ENCODE results near the gene GNAI3.

The GNAI3 gene

DNA sequence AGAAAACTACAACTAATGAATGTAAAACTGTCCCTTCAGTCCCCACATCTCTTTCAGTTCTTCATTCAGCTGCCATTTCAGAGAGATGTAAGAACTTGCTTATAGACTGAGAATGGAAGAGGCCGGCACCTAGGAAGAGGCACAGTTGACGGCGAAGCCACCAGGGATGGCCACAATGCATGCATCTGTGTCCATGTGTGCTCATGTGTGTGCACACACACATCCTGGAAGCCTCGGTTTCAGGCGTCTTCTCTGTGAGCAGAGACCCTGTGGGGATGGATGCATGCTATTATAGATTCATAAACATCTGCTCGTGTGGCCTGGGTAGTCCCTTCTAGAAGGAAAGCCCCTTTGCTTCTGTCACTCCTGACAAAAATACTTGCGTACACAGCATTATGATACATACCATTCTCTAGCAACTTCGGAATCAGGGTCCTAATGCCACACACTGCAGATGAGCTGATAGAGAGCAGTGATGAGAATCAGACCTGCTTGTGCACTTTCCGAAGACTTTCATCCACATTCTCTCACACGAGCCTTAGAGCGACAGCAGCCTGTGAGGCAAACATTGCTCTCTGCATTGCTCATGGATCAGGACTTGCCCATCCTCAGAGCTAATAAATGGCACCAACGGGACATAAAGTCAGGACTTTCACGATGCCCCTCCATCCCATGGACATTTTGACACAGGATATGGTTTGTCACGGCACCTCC, 21.2 kb upstream of the GNAI3 start:
- DNase-seq, result no peak

DNA sequence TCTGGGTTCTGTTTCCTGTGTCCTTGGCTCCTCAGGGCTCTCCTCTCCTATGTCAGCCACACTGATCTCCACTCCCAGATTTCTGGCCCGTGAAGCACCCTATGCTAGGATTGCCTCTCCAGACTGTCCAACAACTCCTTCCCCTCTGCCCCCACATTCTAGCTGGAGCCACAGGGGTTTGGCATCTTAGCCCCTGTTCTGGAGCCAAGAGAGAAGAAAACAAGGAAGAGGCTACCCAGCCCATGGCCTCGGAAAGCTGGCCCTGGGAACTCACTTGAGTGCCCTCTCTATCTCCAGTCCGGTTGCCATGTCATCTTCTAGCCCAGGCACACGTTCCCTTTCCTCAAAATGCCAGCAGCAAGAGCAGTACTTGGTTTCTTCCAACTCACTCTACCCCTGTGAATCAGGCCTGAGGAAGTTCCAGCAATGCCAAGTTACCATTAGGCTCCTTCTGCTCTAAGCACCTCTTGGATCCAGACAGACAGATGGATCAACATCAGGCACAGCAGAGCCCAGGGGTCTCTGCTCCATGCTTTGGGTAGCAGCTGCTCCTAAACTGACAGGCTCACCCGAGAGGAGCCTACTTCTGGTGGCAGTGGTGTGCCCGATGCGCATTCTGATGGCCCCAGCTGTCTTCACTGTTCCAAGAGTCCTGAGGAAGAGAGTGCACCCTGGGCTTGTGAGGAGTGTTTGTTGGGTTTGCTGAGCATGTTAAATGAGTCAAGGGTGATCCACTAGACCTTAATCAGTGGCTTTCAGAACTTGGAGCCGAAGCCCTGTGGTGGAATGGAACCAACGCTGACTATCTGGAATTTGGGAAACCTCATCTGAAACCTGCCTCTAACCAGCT, 20.3 kb upstream of the GNAI3 start:
- no peak for DNase-seq

DNA sequence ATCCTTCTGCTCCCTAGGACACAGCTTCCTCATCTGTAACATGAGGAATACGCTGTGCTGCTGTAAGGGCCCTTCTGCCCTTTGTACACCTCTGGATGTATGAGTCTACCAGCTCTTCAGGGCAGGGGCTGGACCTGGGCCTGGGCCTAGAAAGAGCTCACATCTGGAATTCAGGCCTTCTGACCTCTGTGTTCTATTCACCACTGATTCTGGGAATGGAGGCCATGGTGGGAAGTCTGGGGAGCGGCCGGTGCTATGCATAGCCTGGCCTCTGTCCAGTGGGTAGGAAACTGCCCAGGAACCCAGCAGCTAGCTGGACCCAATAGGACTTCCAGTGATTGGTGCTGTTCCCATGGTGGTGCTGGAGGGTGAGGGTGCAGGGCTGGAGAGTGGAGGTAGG, 19.7 kb upstream of the GNAI3 start:
- DNase-seq, result no peak

DNA sequence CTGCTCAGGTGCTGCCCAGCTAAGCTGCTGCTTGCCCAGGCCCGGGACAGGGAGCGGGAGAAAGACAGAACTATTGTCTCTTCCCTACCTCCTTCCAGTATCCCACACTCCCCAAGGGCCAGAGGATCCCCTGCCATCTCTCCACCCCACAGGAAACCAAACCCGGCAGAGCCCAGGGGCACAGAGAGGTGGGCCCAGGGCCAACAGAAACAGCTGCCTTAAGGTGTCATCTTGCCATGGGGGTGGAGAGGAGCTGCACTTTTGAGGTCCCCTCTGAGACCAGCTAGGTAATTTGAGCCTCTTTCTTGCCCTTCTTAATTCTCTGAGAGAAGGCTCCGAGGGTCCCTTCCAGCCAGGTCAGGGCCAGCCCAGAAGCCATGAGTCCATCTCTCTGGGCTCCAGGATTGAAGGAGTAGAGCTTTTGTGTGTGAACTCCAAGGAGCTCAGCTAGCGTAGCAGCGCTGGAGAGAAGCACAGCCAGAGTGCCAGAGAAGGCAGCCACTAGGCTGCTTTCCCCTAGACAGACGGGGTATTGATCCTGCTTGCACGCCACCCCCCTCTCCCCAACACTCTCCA, 18.4 kb upstream of the GNAI3 start:
- DNase-seq, result no peak

DNA sequence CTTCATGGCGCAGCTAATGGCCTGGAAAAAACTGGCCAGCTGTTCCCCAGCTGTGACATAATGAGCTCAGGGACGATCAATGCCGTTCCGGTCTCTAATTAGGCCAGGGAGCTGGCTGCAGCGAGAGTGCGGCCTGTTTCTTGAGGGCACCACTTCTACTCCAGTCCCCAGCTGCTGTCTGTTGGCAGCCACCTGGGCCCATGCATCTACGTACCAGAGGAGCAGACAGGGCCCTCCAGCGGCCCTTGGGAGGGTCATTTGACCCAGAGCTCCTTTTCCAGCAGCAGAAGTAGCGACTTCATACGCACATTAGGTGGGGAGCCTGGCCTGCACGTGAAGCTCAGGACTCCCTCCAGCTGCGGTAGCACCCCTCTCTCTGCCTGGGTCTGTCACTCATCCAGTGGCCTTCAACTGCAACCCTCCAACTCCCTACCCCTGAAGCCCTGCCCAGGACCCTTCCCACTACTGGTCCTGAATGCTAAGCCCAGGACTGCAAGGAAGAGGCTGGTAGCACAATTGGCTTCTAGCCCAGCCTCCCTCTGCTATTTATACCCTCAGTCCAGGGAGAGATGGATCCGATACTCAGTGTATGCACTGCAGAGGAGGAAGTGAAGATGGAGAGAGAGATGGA, 17.8 kb upstream of the GNAI3 start:
- DNase-seq, result no peak

DNA sequence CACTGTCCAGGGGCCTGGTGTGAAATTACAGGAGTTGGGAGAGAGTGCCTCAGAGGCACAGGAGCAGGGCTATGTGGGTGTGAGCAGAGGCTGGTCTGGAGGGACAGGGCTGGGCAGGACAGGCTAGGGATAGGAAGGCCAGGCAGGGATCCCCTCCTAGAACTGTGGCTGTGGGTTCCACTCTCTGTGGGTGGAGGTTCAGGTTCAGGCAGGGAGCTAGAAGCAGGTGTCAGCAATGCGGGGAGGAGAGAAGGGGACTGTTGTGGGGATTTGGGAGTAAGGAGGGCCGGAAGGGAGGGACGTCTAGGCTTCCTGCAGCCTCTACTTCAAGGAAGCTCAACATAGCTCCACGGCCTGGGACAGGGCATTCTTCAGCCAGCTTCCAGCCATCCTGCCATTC, 17.0 kb upstream of the GNAI3 start:
- DNase-seq, result no peak

DNA sequence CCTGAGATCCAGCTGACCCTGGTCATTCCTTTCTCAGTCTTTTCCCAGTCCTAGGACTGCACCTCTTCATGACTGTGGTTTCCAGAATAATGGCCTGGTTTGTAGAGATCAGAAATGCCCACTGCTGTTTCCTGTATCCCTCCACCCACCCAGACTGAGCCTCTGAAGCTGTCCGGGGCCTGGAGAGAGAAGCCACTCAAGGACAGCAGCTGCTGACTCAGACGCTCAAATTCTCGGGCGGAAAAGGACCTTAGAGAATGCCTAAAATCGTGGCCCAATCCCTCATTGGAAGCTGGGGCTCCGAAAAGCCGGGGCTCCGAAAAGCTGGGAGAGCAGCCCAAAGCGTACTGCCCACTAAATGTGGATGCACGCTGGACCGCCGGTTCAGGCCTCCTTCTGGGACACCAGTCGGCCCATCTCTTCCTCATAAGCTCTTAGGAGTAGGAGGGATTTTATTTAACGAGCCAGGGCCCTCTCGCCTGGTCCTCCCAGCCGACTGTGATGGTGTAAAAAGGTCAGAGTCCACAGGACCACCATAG, 16.5 kb upstream of the GNAI3 start:
- no peak for DNase-seq

DNA sequence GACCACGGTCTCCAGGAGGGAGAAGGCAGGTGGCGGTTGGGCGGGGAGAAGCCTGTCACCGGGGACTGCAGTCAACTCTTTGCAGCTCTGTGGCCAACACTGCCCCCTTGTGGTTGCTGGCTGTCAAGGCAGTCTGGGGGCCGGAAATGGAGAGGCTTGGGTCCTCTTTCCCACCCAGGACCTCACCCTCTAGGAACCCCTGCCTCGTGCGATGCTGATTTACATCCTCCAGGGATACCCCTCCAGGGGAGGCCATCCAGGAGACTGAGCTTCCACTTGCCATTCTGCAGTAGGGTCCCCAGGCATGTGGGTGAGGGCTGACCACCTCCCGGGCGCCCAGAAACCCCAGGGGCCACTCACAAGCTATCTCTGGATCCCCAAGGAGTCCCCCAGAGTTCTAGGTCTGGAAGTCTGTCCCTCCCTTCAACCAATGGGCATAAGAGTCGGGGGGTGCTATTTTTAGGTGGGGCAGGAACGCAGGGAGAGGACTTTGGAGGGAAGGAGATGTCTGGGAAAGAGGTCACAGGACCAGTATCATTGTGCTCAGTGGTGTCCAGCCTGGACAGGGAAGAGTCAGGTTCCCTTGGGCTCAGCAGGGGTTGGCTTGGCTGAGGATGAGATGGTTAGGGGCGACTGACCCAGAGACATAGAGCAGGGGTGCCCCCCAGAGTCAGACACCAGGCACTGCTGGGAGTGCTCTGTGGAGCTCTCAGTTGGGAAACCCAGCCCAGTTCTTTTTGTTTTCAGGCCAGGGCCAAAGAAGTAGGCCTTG, 15.9 kb upstream of the GNAI3 start:
- DNase-seq, result peak; percentile 93

DNA sequence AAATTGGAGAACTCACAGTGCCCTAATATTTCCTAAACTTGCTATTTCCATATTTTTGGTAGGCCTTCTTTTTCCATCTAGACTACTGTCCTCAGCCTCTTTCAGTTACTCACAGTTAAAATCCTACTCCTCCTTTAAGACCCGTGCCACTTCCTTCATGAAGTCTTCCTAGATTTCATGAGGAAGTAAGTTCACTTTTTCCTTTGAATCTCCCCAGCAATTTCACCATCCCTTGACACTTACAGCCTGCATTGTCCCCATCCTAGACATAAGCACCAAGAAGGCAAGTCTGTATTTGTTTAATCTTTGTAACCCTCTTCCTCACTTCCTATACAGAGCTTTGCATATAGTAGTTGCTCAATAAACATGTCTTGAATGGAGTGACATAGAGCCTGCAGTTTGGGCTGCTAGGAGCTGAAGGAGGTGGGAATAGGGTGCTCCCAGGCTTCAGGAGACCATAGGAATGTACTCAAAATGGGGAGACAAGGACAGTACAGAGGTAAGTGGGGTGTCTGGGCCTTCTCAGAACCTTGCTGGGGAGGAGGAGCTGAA, 14.0 kb upstream of the GNAI3 start:
- no peak for DNase-seq

DNA sequence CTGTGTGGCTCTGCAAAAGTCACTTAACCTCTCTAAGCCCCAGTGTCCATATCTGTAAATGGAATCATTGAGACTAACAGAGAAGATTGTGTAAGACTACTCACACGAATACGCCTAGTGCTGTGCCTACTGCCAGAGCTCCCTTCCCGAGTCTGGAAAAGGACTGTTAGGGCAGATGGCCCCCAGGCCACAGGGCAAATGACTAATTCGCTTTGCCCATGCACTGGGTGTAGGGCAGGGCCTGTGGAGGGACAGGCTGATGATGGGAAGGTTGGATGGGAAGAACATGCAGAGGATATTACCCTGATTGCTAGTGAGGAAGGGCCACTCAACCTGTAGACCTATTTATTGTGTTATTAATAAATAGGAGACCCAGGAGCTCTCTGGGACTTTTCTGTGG, 12.9 kb upstream of the GNAI3 start:
- no peak for DNase-seq

DNA sequence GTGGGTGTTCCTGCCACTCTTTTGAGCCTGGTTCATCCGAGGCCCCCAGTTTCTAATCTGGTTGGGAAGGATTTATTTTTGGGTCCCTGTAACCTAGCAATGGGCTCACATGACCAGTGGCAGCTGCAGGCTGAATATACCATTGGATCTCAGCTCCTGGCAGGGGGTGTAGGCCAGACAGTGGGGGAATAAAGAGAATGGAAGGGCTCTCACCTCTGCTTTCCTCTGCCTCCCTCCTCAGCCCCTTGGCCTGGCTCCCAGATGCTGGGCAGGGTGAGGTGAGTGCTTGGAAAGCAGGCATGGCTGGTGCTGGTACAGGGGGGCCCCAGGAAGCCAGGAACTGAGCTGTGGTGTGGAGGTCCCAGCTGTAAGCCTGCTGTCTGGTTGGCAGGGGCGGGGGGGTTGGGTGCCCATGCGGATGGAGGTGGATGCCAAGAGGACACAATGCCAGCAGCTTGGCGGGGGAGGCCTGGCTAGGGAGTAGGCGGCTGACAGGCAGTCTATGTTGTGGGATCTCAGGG, 12.4 kb upstream of the GNAI3 start:
- no peak for DNase-seq

DNA sequence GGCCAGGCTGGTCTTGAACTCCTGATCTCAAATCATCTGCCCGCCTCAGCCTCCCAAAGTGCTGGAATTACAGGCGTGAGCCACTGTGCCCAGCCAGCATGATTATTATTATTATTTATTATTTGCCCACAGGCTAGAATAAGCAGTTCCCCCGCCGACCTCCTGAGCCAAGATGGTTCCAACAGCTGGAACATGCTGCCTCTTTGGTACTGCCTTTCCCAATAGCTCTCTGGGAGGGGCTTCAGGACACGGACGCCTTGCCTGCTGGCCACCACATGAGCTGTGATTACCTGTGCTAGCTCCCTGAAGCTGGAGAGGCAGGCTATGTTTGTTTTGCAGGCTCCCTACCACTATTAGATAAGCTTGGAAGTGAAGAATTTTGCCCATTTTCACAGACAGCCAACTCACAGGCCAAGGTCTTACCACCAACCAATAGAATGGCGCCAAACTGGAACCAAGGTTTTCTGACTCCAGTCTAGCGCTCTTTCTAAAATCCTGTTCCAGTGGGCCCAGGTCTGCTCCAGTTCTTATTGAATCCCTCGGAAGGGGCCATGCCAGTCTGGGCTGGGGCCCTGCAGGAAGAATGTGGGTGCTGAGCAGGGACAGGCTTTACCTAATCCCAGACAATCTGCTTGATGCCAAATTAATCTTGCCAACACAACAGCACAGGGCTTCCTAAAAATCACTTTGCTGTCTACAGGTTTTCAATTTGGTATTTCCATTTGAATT, 10.8 kb upstream of the GNAI3 start:
- DNase-seq, result no peak

DNA sequence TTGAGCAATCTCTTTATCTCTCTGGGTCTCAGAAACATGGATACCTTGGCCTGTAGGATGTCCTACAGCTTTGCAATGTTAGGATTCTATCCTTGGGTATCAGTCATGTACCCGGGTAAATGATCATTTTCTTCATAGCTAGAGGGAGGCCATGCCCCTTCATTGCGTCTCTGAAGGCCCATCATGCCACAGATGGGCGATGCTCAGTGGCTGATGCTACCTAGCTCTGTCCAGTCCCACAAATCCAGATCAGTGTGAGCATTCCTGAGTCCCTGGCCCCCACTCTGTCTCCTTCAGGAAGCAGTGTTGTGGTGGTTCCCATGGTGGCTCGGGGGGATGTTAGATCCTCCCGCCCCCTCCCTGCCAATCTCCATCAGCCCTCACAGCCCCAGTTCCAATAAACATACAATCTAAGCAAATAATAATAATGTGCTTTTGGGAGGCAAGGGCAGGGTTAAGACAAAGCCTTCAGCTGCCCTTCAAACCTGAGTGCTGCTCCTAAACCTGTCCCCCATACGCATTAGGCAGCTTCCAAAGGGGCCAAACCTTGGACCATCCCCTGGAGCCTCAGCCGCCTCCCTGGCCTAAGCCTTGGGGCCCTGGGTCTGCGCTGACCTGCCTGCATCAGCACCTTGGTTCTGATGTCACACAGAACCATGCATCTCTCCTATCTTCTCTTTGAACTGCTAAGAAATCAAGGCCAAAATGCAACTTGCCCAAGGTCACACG, 9.4 kb upstream of the GNAI3 start:
- DNase-seq, result no peak

DNA sequence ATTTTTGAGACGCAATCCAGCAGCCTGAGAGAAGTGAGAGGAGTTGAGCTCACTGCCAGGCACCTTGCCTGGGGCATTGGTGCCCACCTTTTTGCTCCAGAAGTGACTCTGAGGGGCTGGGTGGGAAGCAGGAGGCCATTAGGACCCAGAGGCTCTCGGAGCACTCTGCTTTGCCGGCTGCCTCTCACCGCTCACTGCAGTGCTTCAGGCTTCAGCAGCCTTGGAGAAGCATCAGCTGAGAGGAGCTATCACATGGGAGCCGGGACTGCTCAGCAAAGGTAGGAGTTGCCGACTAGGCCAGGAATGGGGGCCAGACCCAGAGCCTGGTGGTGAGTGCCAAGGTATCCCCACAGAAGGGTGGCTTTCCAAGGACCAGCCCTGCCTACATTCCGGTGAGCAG, 8.7 kb upstream of the GNAI3 start, which contains the start of gene GPR61:
TSS of gene GPR61 (plus strand) at position 197 of the 400 bp plus-strand sequence. CDS start 3,151 bp downstream, outside the sequence.
- no peak for DNase-seq

DNA sequence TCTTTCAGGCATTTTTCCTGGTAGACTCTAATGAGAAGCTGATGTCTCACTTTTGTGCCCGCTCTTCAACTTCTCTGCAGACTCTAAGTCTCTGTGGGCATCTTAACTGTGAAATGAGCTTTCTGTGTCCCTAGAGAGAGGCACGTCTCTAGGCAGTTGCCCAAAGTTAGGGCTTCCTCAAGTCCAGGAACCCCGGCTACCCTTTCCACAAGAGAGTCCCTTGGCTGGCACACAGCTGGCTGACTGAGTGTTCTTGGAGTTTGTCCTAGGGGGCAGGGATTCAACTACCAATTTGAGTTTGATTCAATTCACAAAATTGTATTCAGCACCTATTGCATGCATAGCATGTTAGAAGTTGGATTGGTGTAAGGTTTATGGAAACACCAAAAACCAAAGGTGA, 7.3 kb upstream of the GNAI3 start:
- no peak for DNase-seq

DNA sequence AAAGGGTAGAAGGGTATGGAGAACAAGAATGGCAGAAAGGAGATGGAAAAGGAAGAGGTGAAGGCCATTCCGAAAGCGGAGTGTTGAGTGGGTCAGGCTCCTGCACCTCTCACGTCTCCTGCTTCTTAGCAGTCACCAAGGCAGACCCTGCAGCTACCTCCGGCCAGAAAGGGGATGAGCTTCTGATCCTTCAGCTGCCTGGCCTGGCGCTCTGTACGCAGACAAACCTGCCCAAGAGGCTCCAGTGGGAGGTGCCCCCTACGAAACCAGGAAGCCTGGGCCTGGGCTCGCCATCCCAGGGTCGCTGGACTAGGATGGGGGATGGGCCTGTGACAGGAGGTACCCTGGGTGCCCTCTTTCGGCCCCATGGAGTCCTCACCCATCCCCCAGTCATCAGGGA, 5.8 kb upstream of the GNAI3 start:
- no peak for DNase-seq

DNA sequence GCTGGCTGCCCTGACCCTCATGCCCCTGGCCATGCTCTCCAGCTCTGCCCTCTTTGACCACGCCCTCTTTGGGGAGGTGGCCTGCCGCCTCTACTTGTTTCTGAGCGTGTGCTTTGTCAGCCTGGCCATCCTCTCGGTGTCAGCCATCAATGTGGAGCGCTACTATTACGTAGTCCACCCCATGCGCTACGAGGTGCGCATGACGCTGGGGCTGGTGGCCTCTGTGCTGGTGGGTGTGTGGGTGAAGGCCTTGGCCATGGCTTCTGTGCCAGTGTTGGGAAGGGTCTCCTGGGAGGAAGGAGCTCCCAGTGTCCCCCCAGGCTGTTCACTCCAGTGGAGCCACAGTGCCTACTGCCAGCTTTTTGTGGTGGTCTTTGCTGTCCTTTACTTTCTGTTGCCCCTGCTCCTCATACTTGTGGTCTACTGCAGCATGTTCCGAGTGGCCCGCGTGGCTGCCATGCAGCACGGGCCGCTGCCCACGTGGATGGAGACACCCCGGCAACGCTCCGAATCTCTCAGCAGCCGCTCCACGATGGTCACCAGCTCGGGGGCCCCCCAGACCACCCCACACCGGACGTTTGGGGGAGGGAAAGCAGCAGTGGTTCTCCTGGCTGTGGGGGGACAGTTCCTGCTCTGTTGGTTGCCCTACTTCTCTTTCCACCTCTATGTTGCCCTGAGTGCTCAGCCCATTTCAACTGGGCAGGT, 5.0 kb upstream of the GNAI3 start:
- DNase-seq, result no peak

DNA sequence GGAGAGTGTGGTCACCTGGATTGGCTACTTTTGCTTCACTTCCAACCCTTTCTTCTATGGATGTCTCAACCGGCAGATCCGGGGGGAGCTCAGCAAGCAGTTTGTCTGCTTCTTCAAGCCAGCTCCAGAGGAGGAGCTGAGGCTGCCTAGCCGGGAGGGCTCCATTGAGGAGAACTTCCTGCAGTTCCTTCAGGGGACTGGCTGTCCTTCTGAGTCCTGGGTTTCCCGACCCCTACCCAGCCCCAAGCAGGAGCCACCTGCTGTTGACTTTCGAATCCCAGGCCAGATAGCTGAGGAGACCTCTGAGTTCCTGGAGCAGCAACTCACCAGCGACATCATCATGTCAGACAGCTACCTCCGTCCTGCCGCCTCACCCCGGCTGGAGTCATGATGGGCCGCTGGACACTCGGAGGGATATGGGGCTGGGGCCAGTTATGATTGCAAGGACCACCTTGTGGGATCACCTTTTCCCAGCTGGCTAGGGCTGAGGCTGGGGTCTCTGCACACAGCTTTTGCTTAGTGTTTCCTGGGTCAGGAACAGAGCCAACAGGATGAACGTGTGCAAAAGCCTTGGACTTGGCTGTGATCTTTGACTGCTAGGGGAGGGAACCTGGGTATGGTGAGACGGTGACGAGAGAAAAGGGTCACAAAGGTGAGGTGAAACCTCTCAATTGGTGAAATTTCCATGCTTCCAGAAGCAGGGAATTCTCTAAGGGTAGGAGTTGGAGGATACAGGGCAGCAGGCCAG, 4.3 kb upstream of the GNAI3 start:
- DNase-seq, result no peak

Measured in activated naive CD4-positive, alpha-beta T cell treated with Interleukin-2 at 50 U/mL for 16 hours (primary cell).